Coronary artery (tissue), 2 donors: ENCODE results near the gene EFNA5.

Source experiments
- DNase-seq: peaks from one replicate; pipeline ENCODE4 v3.0.0-alpha.2; 2017; ENCODE audit warnings: low spot score
- H3K27ac ChIP-seq, 2 donors: fragments of 200-600 bp; sonication (generic); one replicate each; pipeline ENCODE4 v1.5.1; 2016 to 2019
- H3K4me3 ChIP-seq: fragments of 200-600 bp; sonication (generic); 2 replicates; pipeline ENCODE4 v1.5.1; 2016; ENCODE audit warnings: mild to moderate bottlenecking, moderate library complexity
- CTCF ChIP-seq: fragments of 200-600 bp; sonication (generic); IDR thresholded peaks from one replicate; pipeline ENCODE4 v1.5.1; 2019; ENCODE audit warnings: antibody characterized with exemption

The EFNA5 gene

GRCh38 chr5:107605596-107606125, 65.1 kb downstream of the EFNA5 start:
- DNase-seq: no peak
- Histone ChIP-seq H3K27ac (no peak overlapping the region), H3K4me3 (no peak overlapping the region)
- TF ChIP-seq CTCF: no peak

- no peak for DNase-seq
- Histone ChIP-seq H3K27ac (no peak overlapping the region), H3K4me3 (no peak overlapping the region)
- no peak for TF ChIP-seq CTCF
Observed at GRCh38 chr5:107604990-107605389, 65.7 kb downstream of the EFNA5 start.

GRCh38 chr5:107604146-107604910, 66.4 kb downstream of the EFNA5 start:
- no peak for TF ChIP-seq CTCF
- H3K4me3 ChIP-seq: no peak overlapping the region
- no peak overlapping the region for H3K27ac ChIP-seq
- no peak for DNase-seq

- H3K27ac ChIP-seq: no peak overlapping the region
- no peak for TF ChIP-seq CTCF
- no peak overlapping the region for H3K4me3 ChIP-seq
- no peak for DNase-seq
Observed at GRCh38 chr5:107603349-107603748, 67.4 kb downstream of the EFNA5 start.

- Histone ChIP-seq H3K4me3 (no peak overlapping the region), H3K27ac (no peak overlapping the region)
- no peak for DNase-seq
- TF ChIP-seq CTCF: no peak
Observed at GRCh38 chr5:107602896-107603295, 67.8 kb downstream of the EFNA5 start.

GRCh38 chr5:107601076-107601475, 69.7 kb downstream of the EFNA5 start:
- H3K27ac ChIP-seq: no peak overlapping the region

More at GRCh38 chr5:107601076-107601475, 69.7 kb downstream of the EFNA5 start:
- H3K4me3 ChIP-seq: no peak overlapping the region
- TF ChIP-seq CTCF: no peak
- DNase-seq: no peak
